Lung (tissue), 12 donors: ENCODE data around the gene MBNL1. TPM values are rescaled to one million over a fixed set of nuclear protein-coding genes. Genes with fewer than 3 reads are reported as not detected.
A peak's percentile ranks its signal among the peaks of the same experiment; 100 is the strongest.

Source experiments
- ATAC-seq: fragments of 200-7000 bp; cut with Tn5 transposase; one replicate; pipeline ENCODE4 v1.9.1; 2020; ENCODE audit warnings: moderate number of reproducible peaks; ENCODE audit not compliant: insufficient read depth, low FRiP score
- DNase-seq, 3 donors: peaks; one replicate each; pipeline ENCODE4 v3.0.0-alpha.2; 2013 to 2017
- H3K27ac ChIP-seq, 2 donors: one replicate each; pipeline ENCODE4 v1.5.1; 2013; ENCODE audit warnings: mild to moderate bottlenecking in 2 of 2, moderate library complexity in 2 of 2, control low read depth in 1 of 2, inconsistent platforms in 1 of 2, low read depth in 1 of 2, low read length in 1 of 2
- H3K27me3 ChIP-seq, 3 donors: one replicate each; pipeline ENCODE4 v1.5.1; 2013; ENCODE audit warnings: low read length in 2 of 3; ENCODE audit not compliant: control insufficient read depth in 3 of 3, insufficient read depth in 3 of 3
- H3K36me3 ChIP-seq, 4 donors: one replicate each; pipeline ENCODE4 v1.5.1; 2013; ENCODE audit warnings: low read length in 4 of 4, mild to moderate bottlenecking in 1 of 4, moderate library complexity in 1 of 4; ENCODE audit not compliant: control insufficient read depth in 4 of 4, insufficient read depth in 4 of 4
- H3K4me1 ChIP-seq, 5 donors: one replicate each; pipeline ENCODE4 v1.5.1; 2013; ENCODE audit warnings: low read length in 5 of 5, mild to moderate bottlenecking in 2 of 5, moderate library complexity in 1 of 5; ENCODE audit not compliant: control insufficient read depth in 5 of 5, insufficient read depth in 5 of 5
- H3K4me3 ChIP-seq: one replicate; pipeline ENCODE4 v1.5.1; 2013; ENCODE audit warnings: mild to moderate bottlenecking, control low read depth, moderate library complexity
- H3K9ac ChIP-seq, 2 donors: one replicate each; pipeline ENCODE4 v1.5.1; 2013; ENCODE audit warnings: low read length in 2 of 2, control low read depth in 1 of 2; ENCODE audit not compliant: insufficient read depth in 1 of 2
- H3K9me3 ChIP-seq, 4 donors: one replicate each; pipeline ENCODE4 v1.5.1; 2013; ENCODE audit warnings: low read length in 3 of 4, mild to moderate bottlenecking in 1 of 4, moderate library complexity in 1 of 4; ENCODE audit not compliant: control insufficient read depth in 4 of 4, insufficient read depth in 3 of 4
- WGBS, 2 donors: extraction: QIAGEN DNeasy Blood & Tissue Kit; methylation state at CpG; one replicate each; pipeline ENCODE4 v1.1.7; 2013; 5-methylcytosine and 5-hydroxymethylcytosine counted together
- polyA plus RNA-seq, 2 donors: library from polyadenylated mRNA; stranded (reverse); fragments of 200-250 nt; gene quantifications; one replicate each; pipeline ENCODE4 v1.2.1, GENCODE V29; 2013
- total RNA-seq, 2 donors: library from RNA; depleted of rRNA in 1 of 2; stranded (reverse); fragments of >200 nt in 1 of 2; gene quantifications; one replicate each; pipeline ENCODE4 v1.2.1, GENCODE V29; 2014 to 2021
- TF ChIP-seq, protein P1 (sequence below): IDR thresholded peaks from 2 replicates; pipeline ENCODE4 v1.5.1; 2012; ENCODE audit warnings: mild to moderate bottlenecking; ENCODE audit errors: control extremely low read depth, extremely low read depth
- donor health status: control.
- donor health status: control.
- donor health status: Bipolar disorder and iron deficiency.
- donor health status: healthy.
- donor health status: DM: yes; HTN: yes; CAD: no.

The MBNL1 gene
- total and polyA plus RNA-seq, 4 donors = 55.3 to 266 (median 165) TPM

DNA sequence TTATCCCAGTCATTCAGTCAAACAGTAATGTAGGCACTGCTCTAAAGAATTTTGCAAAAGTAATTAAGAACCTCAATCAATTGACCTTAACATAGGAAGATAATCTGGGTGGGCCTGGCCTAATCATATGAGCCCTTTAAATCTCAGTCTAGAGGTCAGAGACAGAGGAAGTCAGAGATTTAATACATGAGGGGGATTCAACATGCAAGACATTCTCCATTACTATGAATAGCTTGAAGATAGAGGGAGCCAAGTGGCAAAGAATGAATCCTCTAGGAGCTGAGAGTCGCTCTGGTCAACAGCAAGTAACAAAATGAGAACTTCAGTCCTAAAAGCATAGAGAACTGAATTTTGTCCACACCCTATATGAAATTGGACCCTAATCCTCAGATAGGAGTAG is 39.0 kb upstream of the MBNL1 start:
- WGBS, 2 donors = 71 to 97% methylated on average over 1 of the region's 1 CpG
- Histone ChIP-seq H3K27ac (no peak overlapping the region), H3K36me3 (no peaks in the 10 kb centered on the region), H3K9me3 (no peaks in the 10 kb centered on the region), H3K27me3 (no peaks in the 10 kb centered on the region), H3K4me1 (no peaks in the 10 kb centered on the region), H3K4me3 (no peak overlapping the region), H3K9ac (no peak overlapping the region)
- TF ChIP-seq, protein P1, sequence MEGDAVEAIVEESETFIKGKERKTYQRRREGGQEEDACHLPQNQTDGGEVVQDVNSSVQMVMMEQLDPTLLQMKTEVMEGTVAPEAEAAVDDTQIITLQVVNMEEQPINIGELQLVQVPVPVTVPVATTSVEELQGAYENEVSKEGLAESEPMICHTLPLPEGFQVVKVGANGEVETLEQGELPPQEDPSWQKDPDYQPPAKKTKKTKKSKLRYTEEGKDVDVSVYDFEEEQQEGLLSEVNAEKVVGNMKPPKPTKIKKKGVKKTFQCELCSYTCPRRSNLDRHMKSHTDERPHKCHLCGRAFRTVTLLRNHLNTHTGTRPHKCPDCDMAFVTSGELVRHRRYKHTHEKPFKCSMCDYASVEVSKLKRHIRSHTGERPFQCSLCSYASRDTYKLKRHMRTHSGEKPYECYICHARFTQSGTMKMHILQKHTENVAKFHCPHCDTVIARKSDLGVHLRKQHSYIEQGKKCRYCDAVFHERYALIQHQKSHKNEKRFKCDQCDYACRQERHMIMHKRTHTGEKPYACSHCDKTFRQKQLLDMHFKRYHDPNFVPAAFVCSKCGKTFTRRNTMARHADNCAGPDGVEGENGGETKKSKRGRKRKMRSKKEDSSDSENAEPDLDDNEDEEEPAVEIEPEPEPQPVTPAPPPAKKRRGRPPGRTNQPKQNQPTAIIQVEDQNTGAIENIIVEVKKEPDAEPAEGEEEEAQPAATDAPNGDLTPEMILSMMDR = no peak
- DNase-seq (peak in 1 of 3 donors; percentile 21), ATAC-seq (no peak)

DNA sequence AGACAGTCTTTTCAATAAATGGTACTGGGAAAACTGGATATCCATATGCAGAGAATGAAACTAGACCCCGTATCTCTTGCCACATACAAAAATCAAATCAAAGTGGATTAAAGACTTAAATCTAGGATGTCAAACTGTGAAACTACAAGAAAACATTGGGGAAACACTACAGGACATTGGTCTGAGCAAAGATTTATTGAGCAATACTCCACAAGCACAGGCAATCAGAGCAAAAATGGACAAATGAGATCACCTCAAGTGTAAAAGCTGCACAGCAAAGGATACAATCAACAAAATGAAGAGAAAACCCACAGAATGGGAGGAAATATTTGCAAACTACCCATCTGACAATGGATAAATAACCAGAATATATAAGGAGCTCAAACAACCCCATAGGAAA is 38.4 kb upstream of the MBNL1 start:
- Histone ChIP-seq H3K4me3 (no peak overlapping the region), H3K27me3 (no peaks in the 10 kb centered on the region), H3K9ac (no peak overlapping the region), H3K9me3 (no peaks in the 10 kb centered on the region), H3K27ac (no peak overlapping the region), H3K4me1 (no peaks in the 10 kb centered on the region), H3K36me3 (no peaks in the 10 kb centered on the region)
- ATAC-seq (no peak), DNase-seq (no peak)
- 59 to 93% methylated on average over 1 of the region's 1 CpG for WGBS, 2 donors
- TF ChIP-seq, protein P1 = no peak

DNA sequence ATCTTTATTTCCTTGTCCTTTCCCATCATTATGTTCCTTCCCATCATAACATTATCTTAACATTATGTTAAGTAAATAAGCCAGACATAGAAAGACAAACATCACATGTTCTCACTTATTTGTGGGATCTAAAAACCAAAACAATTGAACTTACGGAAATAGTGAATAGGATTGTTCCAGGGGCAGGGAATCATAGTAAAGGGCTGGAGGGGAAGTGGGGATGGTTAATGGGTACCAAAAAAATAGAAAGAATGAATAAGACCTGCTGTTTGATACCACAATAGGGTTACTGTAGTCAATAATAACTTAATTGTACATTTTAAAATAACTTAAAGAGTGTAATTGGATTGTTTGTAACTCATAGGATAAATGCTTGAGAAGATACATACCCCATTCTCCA is 36.7 kb upstream of the MBNL1 start:
- no peak for DNase-seq
- 93 to 95% methylated on average over 1 of the region's 1 CpG for WGBS, 2 donors
- Histone ChIP-seq H3K4me3 (no peak overlapping the region), H3K27me3 (no peaks in the 10 kb centered on the region), H3K36me3 (no peaks in the 10 kb centered on the region), H3K9ac (no peak overlapping the region), H3K9me3 (no peaks in the 10 kb centered on the region), H3K27ac (no peak overlapping the region), H3K4me1 (peaks cover 0 to 3% (median 0%) of the 10 kb centered on the region in 5 donors)
- TF ChIP-seq, protein P1 = no peak
- no peak for ATAC-seq

GRCh38 chr3:152232679-152233078 is 36.0 kb upstream of the MBNL1 start:
- Histone ChIP-seq H3K9me3 (no peaks in the 10 kb centered on the region), H3K36me3 (no peaks in the 10 kb centered on the region), H3K27me3 (no peaks in the 10 kb centered on the region), H3K4me1 (peaks cover 0 to 3% (median 0%) of the 10 kb centered on the region in 5 donors), H3K9ac (no peak overlapping the region), H3K4me3 (no peak overlapping the region), H3K27ac (no peak overlapping the region)
- DNase-seq (no peak), ATAC-seq (no peak)
- TF ChIP-seq, protein P1 = no peak
- 75 to 95% methylated on average over 2 of the region's 2 CpGs for WGBS, 2 donors
